ENCODE data around the gene N4BP2.

The N4BP2 gene

GRCh38 chr4:40170588-40170987 lies 113.9 kb downstream of the N4BP2 start:
- no peak overlapping the region for H3K4me3 ChIP-seq (ENCODE audit: low read depth, low read length)
- DNase-seq (ENCODE audit: low read depth), result no peak
- TF ChIP-seq, protein P1, sequence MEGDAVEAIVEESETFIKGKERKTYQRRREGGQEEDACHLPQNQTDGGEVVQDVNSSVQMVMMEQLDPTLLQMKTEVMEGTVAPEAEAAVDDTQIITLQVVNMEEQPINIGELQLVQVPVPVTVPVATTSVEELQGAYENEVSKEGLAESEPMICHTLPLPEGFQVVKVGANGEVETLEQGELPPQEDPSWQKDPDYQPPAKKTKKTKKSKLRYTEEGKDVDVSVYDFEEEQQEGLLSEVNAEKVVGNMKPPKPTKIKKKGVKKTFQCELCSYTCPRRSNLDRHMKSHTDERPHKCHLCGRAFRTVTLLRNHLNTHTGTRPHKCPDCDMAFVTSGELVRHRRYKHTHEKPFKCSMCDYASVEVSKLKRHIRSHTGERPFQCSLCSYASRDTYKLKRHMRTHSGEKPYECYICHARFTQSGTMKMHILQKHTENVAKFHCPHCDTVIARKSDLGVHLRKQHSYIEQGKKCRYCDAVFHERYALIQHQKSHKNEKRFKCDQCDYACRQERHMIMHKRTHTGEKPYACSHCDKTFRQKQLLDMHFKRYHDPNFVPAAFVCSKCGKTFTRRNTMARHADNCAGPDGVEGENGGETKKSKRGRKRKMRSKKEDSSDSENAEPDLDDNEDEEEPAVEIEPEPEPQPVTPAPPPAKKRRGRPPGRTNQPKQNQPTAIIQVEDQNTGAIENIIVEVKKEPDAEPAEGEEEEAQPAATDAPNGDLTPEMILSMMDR (IDR thresholded peaks at IDR 0.05; ENCODE audit: control insufficient read depth, extremely low read depth, insufficient read depth), result no peak

GRCh38 chr4:40173470-40173875 lies 116.8 kb downstream of the N4BP2 start:
- no peak overlapping the region for H3K4me3 ChIP-seq (ENCODE audit: low read depth, low read length)
- DNase-seq (ENCODE audit: low read depth), result no peak
- TF ChIP-seq, protein P1 (IDR thresholded peaks at IDR 0.05; ENCODE audit: control insufficient read depth, extremely low read depth, insufficient read depth), result no peak

DNA sequence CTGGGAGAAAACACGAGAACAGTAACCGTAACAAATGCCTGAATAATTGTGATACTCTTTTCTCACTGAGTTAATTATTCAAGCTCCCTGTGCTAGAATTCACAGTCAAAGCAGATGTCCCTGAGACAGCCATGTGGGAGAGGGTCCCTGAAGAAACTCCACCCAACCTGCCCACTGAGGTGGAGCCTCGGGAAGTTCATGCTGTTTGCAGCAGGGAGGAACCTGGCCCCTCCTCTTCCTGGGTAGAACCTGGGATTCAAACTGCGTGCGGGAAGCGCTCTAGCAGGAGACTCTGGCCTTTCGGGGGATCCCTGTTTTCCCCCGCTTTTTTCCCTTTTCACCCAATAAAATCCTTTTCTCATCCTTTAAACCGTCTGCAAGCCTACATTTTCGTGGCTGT lies 120.0 kb downstream of the N4BP2 start:
- DNase-seq (ENCODE audit: low read depth), result no peak

DNA sequence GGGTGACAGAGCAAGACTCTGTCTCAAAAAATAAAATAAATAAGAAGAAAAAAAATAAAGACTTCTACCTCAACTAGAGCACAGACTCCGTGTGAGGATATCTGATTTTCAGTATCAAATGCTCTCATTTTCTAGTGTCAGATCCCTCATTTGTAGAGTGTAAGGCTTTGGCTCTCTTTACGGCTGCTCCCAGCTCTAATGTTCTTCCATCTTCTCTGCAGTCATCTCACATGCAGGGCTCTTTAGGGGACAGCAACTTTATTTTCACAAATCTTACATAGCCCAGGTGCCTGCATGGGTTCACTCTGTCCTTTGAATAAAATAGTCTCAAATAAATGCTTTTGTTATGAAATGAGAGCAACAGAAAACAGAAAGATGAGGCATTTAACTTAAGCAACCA lies 120.9 kb downstream of the N4BP2 start:
- TF ChIP-seq, protein P1 (IDR thresholded peaks at IDR 0.05; ENCODE audit: control insufficient read depth, extremely low read depth, insufficient read depth), result no peak
- no peak for DNase-seq (ENCODE audit: low read depth)
- H3K4me3 ChIP-seq (ENCODE audit: low read depth, low read length), result no peak overlapping the region

More for the DNA sequence above, 120.0 kb downstream of the N4BP2 start:
- H3K4me3 ChIP-seq (ENCODE audit: low read depth, low read length), result no peak overlapping the region
- TF ChIP-seq, protein P1 (IDR thresholded peaks at IDR 0.05; ENCODE audit: control insufficient read depth, extremely low read depth, insufficient read depth), result no peak

DNA sequence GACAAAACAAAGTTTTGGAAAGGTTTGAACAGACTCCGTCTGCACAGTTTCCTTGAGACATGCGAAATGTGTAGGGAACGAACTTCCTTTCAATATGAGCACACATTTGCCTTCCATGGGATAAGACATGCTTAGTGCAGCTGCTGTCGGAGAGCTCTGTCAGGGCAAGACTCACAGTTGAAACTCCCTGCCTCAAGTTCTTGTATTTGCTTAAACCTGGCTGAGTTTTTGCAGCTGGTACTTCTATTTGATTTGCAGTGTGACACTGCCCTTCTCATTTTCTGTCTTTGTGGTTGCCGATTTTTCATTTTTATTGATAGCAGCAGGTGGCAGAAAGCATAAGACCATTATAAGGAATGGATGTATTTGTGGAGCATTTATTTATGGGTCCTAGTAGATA lies 122.0 kb downstream of the N4BP2 start:
- TF ChIP-seq, protein P1 (IDR thresholded peaks at IDR 0.05; ENCODE audit: control insufficient read depth, extremely low read depth, insufficient read depth), result no peak
- DNase-seq (ENCODE audit: low read depth), result no peak
- H3K4me3 ChIP-seq (ENCODE audit: low read depth, low read length), result no peak overlapping the region

- no peak for DNase-seq (ENCODE audit: low read depth)
- H3K4me3 ChIP-seq (ENCODE audit: low read depth, low read length), result no peak overlapping the region
- TF ChIP-seq, protein P1 (IDR thresholded peaks at IDR 0.05; ENCODE audit: control insufficient read depth, extremely low read depth, insufficient read depth), result no peak
Measured at GRCh38 chr4:40179360-40179759, 122.7 kb downstream of the N4BP2 start.

- H3K4me3 ChIP-seq (ENCODE audit: low read depth, low read length), result no peak overlapping the region
- DNase-seq (ENCODE audit: low read depth), result no peak
- TF ChIP-seq, protein P1 (IDR thresholded peaks at IDR 0.05; ENCODE audit: control insufficient read depth, extremely low read depth, insufficient read depth), result no peak
Measured at GRCh38 chr4:40180356-40180755, 123.7 kb downstream of the N4BP2 start.

All from LNCaP clone FGC (cell line).